Measurements from ENCODE around the gene SCUBE2. TPM values are rescaled to one million over a fixed set of nuclear protein-coding genes. Genes with fewer than 3 reads are reported as not detected.

The SCUBE2 gene
- total RNA-seq, 4 donors from 2014 or later, result 0.78 to 13.1 (median 5.0) TPM

DNA sequence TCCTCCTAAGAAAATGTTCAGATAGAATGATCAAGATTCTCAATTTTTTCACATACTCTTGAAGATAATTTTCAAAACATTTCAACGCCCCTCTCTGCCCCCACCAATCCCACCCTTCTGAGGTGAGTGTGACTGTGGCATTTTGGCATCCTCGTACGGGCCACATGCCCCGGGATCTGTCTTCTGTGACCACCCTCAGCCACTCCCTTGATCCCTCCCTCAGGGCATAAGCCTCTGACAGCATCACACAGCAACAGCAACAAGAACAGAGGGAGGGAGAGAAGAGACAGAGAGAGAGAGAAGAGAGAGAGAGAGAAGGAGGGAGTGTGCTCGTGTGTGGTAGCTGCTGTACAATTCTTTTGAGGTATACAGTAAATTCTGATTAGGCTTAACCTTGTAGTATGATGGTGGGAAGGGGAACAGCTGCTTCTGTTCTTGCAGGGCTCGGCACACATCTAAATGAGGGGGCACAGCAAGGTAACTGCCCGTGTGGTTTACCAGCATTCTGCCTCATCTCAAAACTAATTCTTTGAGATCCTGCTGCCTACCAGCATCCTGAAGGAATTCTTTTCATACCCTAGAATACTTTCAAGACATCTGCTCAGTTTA lies 21.4 kb downstream of the SCUBE2 start:
- no peaks in the 10 kb centered on the region for H3K27me3 ChIP-seq
- H3K4me1 ChIP-seq, result peaks cover 0 to 6% (median 0%) of the 10 kb centered on the region in 3 donors
- 84 to 95% methylated on average over 4 to 6 of the region's 7 CpGs for WGBS, 2 donors (ENCODE audit: low coverage in 1 of 2)
- no peak overlapping the region for H3K27ac ChIP-seq
- ATAC-seq, result no peak
- H3K9me3 ChIP-seq, result no peaks in the 10 kb centered on the region
- no peak for TF ChIP-seq POLR2AphosphoS5 (IDR thresholded peaks at IDR 0.05)
- TF ChIP-seq, protein P1, sequence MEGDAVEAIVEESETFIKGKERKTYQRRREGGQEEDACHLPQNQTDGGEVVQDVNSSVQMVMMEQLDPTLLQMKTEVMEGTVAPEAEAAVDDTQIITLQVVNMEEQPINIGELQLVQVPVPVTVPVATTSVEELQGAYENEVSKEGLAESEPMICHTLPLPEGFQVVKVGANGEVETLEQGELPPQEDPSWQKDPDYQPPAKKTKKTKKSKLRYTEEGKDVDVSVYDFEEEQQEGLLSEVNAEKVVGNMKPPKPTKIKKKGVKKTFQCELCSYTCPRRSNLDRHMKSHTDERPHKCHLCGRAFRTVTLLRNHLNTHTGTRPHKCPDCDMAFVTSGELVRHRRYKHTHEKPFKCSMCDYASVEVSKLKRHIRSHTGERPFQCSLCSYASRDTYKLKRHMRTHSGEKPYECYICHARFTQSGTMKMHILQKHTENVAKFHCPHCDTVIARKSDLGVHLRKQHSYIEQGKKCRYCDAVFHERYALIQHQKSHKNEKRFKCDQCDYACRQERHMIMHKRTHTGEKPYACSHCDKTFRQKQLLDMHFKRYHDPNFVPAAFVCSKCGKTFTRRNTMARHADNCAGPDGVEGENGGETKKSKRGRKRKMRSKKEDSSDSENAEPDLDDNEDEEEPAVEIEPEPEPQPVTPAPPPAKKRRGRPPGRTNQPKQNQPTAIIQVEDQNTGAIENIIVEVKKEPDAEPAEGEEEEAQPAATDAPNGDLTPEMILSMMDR (IDR thresholded peaks at IDR 0.05), result no peak
- no peak for TF ChIP-seq EP300 (IDR thresholded peaks at IDR 0.05)
- TF ChIP-seq POLR2A (IDR thresholded peaks at IDR 0.05), result no peak
- H3K36me3 ChIP-seq, result peaks cover 0 to 5% of the 10 kb centered on the region in 2 donors
- no peak overlapping the region for H3K4me3 ChIP-seq

DNA sequence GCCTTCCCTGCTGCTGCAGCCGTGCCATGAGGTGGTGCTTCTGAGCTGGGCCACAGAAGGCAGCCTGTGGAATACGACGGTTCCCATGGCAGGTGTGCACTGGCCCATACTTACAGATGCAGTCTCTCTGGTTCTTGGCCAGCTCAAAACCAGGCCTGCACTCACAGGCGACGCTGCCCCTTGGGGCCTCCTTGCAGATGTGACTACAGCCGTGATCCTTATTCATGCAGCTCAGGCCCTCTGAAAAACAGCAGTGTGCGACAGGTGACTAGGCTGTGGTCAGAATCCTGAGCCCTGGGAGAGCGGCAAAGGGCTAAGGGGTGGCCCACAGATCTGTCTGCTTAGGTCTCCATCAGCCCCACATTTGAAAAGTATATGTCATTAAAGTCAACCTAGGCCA lies 22.1 kb downstream of the SCUBE2 start:
- TF ChIP-seq POLR2A (IDR thresholded peaks at IDR 0.05), result no peak
- TF ChIP-seq EP300 (IDR thresholded peaks at IDR 0.05), result no peak
- TF ChIP-seq, protein P1 (IDR thresholded peaks at IDR 0.05), result no peak
- TF ChIP-seq POLR2AphosphoS5 (IDR thresholded peaks at IDR 0.05), result no peak
- H3K27me3 ChIP-seq, result no peaks in the 10 kb centered on the region
- 100% methylated on average over 1 of the region's 8 CpGs for WGBS, 2 donors (ENCODE audit: low coverage in 1 of 2)
- no peaks in the 10 kb centered on the region for H3K9me3 ChIP-seq
- no peak overlapping the region for H3K27ac ChIP-seq
- H3K4me3 ChIP-seq, result no peak overlapping the region
- peaks cover 0 to 5% of the 10 kb centered on the region in 2 donors for H3K36me3 ChIP-seq
- no peak for ATAC-seq
- peaks cover 0 to 6% (median 0%) of the 10 kb centered on the region in 3 donors for H3K4me1 ChIP-seq

DNA sequence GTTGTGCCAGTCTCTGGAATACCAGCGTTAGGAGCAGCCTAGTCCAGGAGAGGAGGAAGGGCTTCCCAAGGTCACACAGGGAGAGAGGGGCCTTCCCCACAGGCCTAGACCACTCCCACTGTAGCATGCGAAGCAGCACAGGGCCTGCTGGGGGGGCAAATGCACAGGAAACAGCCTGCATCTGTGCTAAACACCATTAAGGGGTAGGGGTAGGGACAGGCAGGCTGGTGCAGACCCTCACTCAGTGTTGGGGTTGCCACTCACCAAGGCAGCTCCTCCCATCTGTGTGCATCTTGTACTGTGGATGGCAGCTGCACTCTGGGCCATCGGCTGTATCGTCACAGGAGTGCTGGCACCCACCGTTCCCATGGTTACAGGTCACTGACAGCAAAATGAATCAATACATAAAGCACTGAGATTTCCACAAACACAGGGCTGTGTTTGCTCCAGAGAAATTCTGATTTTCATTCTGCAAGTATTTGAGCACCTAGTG lies 24.9 kb downstream of the SCUBE2 start:
- WGBS, 2 donors (ENCODE audit: low coverage in 1 of 2), result 90 to 93% methylated on average over 3 of the region's 5 CpGs
- no peak for ATAC-seq
- Histone ChIP-seq H3K36me3 (peaks cover 0 to 5% of the 10 kb centered on the region in 2 donors), H3K4me1 (peaks cover 0 to 6% (median 0%) of the 10 kb centered on the region in 3 donors), H3K9me3 (no peaks in the 10 kb centered on the region), H3K27ac (peak overlapping the region in 2 of 4 donors; percentile 31 to 45), H3K27me3 (no peaks in the 10 kb centered on the region), H3K4me3 (no peak overlapping the region)
- no peak for TF ChIP-seq POLR2AphosphoS5 (IDR thresholded peaks at IDR 0.05)
- no peak for TF ChIP-seq POLR2A (IDR thresholded peaks at IDR 0.05)
- TF ChIP-seq, protein P1 (IDR thresholded peaks at IDR 0.05), result no peak
- no peak for TF ChIP-seq EP300 (IDR thresholded peaks at IDR 0.05)

DNA sequence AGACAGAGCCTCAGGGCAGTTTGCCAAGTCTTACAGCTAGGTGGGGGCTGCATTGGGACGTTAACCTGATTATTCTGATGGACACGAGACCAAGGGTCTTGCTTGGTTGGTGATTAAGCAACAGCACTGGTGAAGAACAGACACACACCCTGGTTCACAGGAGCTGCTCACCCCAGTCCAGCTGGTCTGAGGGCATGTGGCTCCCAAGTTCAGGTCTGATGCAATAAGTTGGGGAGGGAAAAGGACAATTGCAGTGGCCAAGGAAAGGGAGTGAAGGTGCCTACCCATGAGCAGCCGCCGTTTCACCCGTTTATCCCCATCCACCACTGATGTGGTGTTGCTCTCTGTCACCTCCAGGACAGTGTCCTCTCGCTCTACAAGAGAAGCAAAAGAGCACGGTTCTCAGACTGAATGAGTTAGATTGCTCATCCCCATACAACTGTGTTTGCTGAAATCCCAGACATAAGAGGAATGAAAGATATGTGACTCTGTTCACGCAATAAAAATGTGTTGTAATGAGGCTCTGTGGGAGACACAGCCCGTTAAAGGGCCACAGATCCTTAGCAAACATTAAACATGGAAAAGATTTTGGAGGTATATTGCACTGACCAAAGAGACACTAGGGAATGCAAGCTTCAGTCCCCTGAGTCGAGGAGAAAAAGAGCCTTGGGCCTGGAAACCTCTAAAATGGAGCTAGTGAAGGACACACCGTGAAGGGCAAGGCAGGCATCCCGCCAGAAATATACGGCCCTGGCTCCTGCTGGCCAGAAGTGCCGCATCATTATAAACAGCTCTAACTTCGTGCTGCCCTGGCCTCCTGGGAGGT lies 25.6 kb downstream of the SCUBE2 start:
- no peak for ATAC-seq
- 54 to 78% methylated on average over 5 to 8 of the region's 15 CpGs for WGBS, 2 donors (ENCODE audit: low coverage in 1 of 2)
- Histone ChIP-seq H3K4me1 (peaks cover 0 to 6% (median 0%) of the 10 kb centered on the region in 3 donors), H3K36me3 (peaks cover 0 to 5% of the 10 kb centered on the region in 2 donors), H3K27me3 (no peaks in the 10 kb centered on the region), H3K27ac (peak overlapping the region in 2 of 4 donors; percentile 31 to 45), H3K4me3 (no peak overlapping the region), H3K9me3 (no peaks in the 10 kb centered on the region)
- TF ChIP-seq POLR2A (IDR thresholded peaks at IDR 0.05) (no peak), POLR2AphosphoS5 (IDR thresholded peaks at IDR 0.05) (no peak), EP300 (IDR thresholded peaks at IDR 0.05) (no peak)
- TF ChIP-seq, protein P1 (IDR thresholded peaks at IDR 0.05), result no peak
